HEK293T (cell line): ENCODE data around the gene SLC6A6.

Source experiments
- CTCF ChIA-PET: fragments of 350-600 bp; formaldehyde crosslinking; extraction: SDS; loops from one replicate; lab custom pipeline; 2021; ENCODE audit warnings: antibody characterized with exemption, inconsistent platforms; lab: Yijun Ruan, JAX
- POLR2A ChIA-PET: fragments of 350-600 bp; formaldehyde crosslinking; extraction: SDS; loops from one replicate; lab custom pipeline; 2020; ENCODE audit warnings: antibody characterized with exemption, inconsistent platforms; lab: Yijun Ruan, JAX
- DNase-seq: peaks from one replicate; pipeline ENCODE4 v3.0.0; 2012; ENCODE audit warnings: mixed read lengths; ENCODE audit errors: extremely low spot score
- ARNT ChIP-seq: fragments of 450-650 bp; IDR thresholded peaks from 2 replicates; pipeline ENCODE4 v1.6.1; 2017; ENCODE audit warnings: mild to moderate bottlenecking
- BHLHE40 ChIP-seq: fragments of 450-650 bp; IDR thresholded peaks from 2 replicates; pipeline ENCODE4 v1.6.1; 2016; ENCODE audit warnings: mild to moderate bottlenecking, moderate library complexity, borderline replicate concordance
- CTBP1 ChIP-seq: fragments of 450-650 bp; IDR thresholded peaks from 2 replicates; pipeline ENCODE4 v1.6.1; 2016; ENCODE audit warnings: borderline replicate concordance
- ELF4 ChIP-seq: fragments of 450-650 bp; IDR thresholded peaks from 2 replicates; pipeline ENCODE4 v1.6.1; 2017; ENCODE audit warnings: antibody characterized with exemption
- FOXA1 ChIP-seq: fragments of 450-650 bp; IDR thresholded peaks from 2 replicates; pipeline ENCODE4 v1.6.1; 2016; ENCODE audit warnings: mild to moderate bottlenecking
- FOXK2 ChIP-seq: fragments of 450-650 bp; IDR thresholded peaks from 2 replicates; pipeline ENCODE4 v1.6.1; 2016; ENCODE audit warnings: mild to moderate bottlenecking
- FOXM1 ChIP-seq: fragments of 450-650 bp; IDR thresholded peaks from 2 replicates; pipeline ENCODE4 v1.6.1; 2017; ENCODE audit warnings: mild to moderate bottlenecking, borderline replicate concordance
- HDGF ChIP-seq: fragments of 450-650 bp; IDR thresholded peaks from 2 replicates; pipeline ENCODE4 v1.6.1; 2017; ENCODE audit warnings: antibody characterized with exemption, borderline replicate concordance
- L3MBTL2 ChIP-seq: fragments of 450-650 bp; conservative IDR thresholded peaks from 2 replicates; pipeline ENCODE4 v1.6.1; 2016; ENCODE audit warnings: mild to moderate bottlenecking
- LEF1 ChIP-seq: fragments of 450-650 bp; IDR thresholded peaks from 2 replicates; pipeline ENCODE4 v1.6.1; 2017; ENCODE audit warnings: mild to moderate bottlenecking, borderline replicate concordance
- NFRKB ChIP-seq: fragments of 450-650 bp; IDR thresholded peaks from 2 replicates; pipeline ENCODE4 v1.6.1; 2016; ENCODE audit warnings: mild to moderate bottlenecking, moderate library complexity
- SP1 ChIP-seq: fragments of 450-650 bp; IDR thresholded peaks from 2 replicates; pipeline ENCODE4 v1.6.1; 2017
- SUZ12 ChIP-seq: fragments of 450-650 bp; IDR thresholded peaks from 2 replicates; pipeline ENCODE4 v1.6.1; 2016; ENCODE audit warnings: mild to moderate bottlenecking
- TARDBP ChIP-seq: fragments of 450-650 bp; IDR thresholded peaks from 2 replicates; pipeline ENCODE4 v1.6.1; 2016
- ZNF384 ChIP-seq: fragments of 450-650 bp; IDR thresholded peaks from 2 replicates; pipeline ENCODE4 v1.6.1; 2016
- TF ChIP-seq, protein P1 (sequence below): fragments of 450-650 bp; IDR thresholded peaks from 2 replicates; pipeline ENCODE4 v1.6.1; 2016

The SLC6A6 gene

DNA sequence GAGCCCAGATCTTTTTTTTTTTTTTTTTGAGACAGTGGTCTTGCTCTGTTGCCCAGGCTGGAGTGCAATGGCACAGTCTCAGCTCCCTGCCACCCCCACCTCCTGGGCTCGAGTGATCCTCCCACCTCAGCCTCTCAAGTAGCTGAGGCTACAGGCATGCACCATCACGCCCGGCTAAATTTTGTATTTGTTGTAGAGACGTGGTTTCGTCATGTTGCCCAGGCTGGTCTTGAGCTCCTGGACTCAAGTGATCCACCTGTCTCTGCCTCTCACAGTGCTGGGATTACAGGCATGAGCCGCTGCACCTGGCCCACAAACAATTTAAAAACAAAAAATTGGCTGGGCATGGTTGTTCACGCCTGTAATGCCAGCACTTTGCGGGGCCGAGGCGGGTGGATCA, 22.6 kb upstream of the SLC6A6 start:
- ChIA-PET POLR2A (no interaction called here), CTCF (no interaction called here)
- TF ChIP-seq SP1 (no peak), TARDBP (no peak), HDGF (no peak)
- no peak for DNase-seq

DNA sequence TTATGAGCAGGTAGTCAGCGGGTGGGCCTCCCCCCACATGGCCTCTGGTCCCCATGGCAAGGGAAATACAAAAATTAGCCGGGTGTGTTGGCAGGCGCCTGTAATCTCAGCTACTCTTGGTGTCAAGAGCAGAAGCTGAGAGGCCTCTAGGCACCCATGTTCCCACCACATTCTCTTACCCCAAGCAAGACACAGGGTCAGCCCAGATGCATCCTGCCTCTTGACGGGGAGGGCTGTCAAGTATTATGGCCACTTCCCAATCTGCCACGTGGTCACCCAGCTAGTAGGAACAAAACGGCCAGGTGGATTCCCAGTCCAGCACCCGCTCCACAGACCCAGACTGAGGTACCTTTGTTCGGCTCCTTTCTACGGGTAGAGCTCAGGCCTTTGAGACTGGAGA, 16.2 kb upstream of the SLC6A6 start:
- ChIA-PET POLR2A (no interaction called here), CTCF (no interaction called here)
- DNase-seq: no peak

DNA sequence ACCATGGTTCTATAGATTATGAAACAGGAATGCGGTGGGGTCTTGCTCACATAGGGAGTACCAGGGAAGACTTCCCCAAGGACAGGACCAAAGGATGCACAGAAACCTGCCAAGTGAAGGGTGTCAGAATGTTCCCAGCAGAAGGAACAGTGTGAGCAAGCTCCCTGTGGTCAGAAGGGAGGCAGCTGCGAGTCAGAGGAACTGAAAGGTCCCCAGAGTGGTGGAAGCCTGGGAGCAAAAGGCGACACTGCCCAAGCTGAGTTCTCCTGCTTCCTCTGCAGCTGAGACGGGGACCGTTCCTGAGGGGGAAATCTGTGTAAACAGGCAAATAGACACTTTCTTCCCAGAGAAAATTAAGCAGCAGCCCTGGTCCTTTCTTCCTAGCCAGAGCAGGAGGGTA, 14.2 kb upstream of the SLC6A6 start:
- no peak for DNase-seq
- POLR2A ChIA-PET: no interaction called here
- TF ChIP-seq L3MBTL2: no peak
- no peak for TF ChIP-seq BHLHE40
- TF ChIP-seq HDGF: no peak
- no peak for TF ChIP-seq SP1
- CTCF ChIA-PET: interaction anchor here (0.7 kb wide), 1 partner anchor 183 kb away, joined by 4 read pairs; no protein-coding TSS in a partner anchor

More for the DNA sequence above, 16.2 kb upstream of the SLC6A6 start:
- TF ChIP-seq ZNF384: no peak
- TF ChIP-seq BHLHE40: no peak
- no peak for TF ChIP-seq SP1
- no peak for TF ChIP-seq TARDBP
- no peak for TF ChIP-seq CTBP1
- no peak for TF ChIP-seq FOXM1
- TF ChIP-seq SUZ12: no peak
- TF ChIP-seq LEF1: no peak
- TF ChIP-seq, protein P1, sequence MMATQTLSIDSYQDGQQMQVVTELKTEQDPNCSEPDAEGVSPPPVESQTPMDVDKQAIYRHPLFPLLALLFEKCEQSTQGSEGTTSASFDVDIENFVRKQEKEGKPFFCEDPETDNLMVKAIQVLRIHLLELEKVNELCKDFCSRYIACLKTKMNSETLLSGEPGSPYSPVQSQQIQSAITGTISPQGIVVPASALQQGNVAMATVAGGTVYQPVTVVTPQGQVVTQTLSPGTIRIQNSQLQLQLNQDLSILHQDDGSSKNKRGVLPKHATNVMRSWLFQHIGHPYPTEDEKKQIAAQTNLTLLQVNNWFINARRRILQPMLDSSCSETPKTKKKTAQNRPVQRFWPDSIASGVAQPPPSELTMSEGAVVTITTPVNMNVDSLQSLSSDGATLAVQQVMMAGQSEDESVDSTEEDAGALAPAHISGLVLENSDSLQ: no peak
- TF ChIP-seq ARNT: no peak
- no peak for TF ChIP-seq FOXA1
- TF ChIP-seq NFRKB: no peak
- no peak for TF ChIP-seq FOXK2
- no peak for TF ChIP-seq L3MBTL2
- TF ChIP-seq ELF4: no peak
- TF ChIP-seq HDGF: no peak

DNA sequence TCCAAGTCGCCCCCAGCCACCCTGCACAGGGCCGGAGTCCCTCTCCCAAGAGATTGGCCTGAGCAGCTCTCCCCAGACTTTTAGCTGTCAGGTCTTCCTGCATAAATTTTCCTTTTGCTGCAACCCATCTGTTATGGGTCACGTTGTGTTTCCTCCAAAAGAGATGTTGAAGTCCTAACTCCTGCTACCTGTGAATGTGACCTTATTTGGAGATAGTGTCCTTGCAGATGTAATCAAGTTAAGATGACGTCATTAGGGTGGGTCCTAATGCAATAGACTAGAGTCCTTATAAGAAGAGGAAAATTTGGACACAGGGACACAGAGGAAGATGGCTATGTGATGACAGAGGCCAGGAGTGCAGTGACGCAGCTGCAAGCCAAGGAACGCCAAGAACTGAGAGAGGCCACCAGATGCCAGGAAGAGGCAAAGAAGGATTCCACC, 13.2 kb upstream of the SLC6A6 start:
- DNase-seq: no peak
- ChIA-PET CTCF (interaction anchor here (0.7 kb wide), 1 partner anchor 184 kb away, joined by 4 read pairs; no protein-coding TSS in a partner anchor), POLR2A (no interaction called here)
- TF ChIP-seq SUZ12: no peak
- no peak for TF ChIP-seq HDGF

DNA sequence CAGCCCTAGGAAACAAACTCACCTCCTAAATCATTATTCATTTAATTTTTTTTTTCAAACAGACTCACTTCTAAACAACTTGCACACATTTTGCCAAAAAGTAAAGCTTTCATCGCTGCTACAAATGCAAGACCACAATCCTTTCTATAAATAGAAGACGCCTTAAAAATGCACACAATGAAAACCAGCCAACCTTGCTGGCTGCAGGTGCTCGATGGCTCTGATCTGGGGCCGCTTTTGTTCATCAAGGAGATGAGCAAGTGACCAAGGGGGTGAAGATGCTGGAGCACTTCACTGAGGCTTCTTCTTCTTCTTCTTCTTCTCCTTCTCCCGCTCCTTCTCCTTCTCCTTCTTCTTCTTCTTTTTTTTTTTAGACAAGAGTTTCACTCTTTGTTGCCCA, 12.7 kb upstream of the SLC6A6 start:
- no peak for TF ChIP-seq FOXA1
- TF ChIP-seq ZNF384: no peak
- no peak for TF ChIP-seq ELF4
- TF ChIP-seq HDGF: no peak
- TF ChIP-seq LEF1: no peak
- TF ChIP-seq SUZ12: no peak
- TF ChIP-seq BHLHE40: no peak
- TF ChIP-seq FOXK2: no peak
- TF ChIP-seq SP1: no peak
- no peak for TF ChIP-seq NFRKB
- TF ChIP-seq L3MBTL2: no peak
- TF ChIP-seq, protein P1: no peak
- CTCF ChIA-PET: interaction anchor here (0.6 kb wide), 1 partner anchor 56 kb away, joined by 4 read pairs; no protein-coding TSS in a partner anchor
- POLR2A ChIA-PET: no interaction called here
- no peak for DNase-seq

DNA sequence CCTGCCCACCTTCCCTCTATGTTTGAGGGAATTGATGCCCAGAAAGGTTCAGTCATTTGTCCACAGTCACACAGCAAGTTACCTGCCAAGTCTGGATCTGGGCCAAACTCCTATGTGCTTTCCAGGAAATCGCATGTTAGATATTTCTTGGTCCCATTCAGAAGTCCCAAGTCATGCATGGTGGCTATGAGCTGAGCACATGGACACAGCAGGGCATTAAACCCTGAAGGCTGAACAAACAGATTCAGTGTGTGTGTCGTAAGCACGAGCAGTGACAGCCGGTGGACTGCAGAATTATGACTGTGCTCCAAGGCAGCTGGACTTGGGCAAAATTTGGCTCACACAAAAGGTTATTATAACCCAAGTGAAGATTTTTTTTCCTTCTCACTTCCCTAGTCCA, 11.4 kb upstream of the SLC6A6 start:
- no peak for DNase-seq
- ChIA-PET CTCF (no interaction called here), POLR2A (no interaction called here)
- TF ChIP-seq, protein P1: peak; percentile 70
- TF ChIP-seq SP1: no peak

DNA sequence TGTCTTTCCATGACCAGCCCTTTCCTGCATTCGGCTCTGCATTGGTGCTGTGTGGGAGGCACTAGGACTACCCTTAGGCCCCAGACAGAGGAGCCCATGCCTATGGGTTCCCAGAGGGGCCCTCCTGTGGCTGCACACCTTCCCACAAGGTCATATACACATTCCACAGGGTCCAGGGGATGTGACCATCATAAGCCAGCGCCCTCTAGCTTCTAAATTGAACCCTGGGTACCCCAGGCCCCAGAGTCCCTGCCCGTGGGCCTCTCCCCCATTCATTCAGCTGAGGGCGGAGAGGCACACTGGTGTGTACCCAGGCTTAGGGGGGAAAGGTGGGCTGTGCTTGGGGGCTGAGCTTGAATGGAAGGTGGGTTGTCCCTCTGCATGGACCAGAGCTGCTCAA, 10.2 kb upstream of the SLC6A6 start:
- no peak for TF ChIP-seq ZNF384
- no peak for TF ChIP-seq FOXA1
- no peak for TF ChIP-seq BHLHE40
- TF ChIP-seq SUZ12: no peak
- no peak for TF ChIP-seq NFRKB
- TF ChIP-seq HDGF: no peak
- TF ChIP-seq L3MBTL2: no peak
- TF ChIP-seq ARNT: no peak
- TF ChIP-seq, protein P1: no peak
- TF ChIP-seq ELF4: no peak
- TF ChIP-seq FOXK2: no peak
- TF ChIP-seq LEF1: no peak
- DNase-seq: no peak
- ChIA-PET POLR2A (no interaction called here), CTCF (interaction anchor here (0.7 kb wide), 1 partner anchor 8 kb away, joined by 3 read pairs; no protein-coding TSS in a partner anchor)
